ENCODE results near the gene CDPF1. TPM values are rescaled to one million over a fixed set of nuclear protein-coding genes. Genes with fewer than 3 reads are reported as not detected.

CDPF1 gene
- total and polyA plus RNA-seq, 2 experiments from 2014 or later: 12.9 to 14.7 TPM

GRCh38 chr22:46263216-46263590, 13.1 kb upstream of the CDPF1 start, which contains the start of gene PKDREJ:
Gene PKDREJ (minus strand): TSS chr22:46263343. CDS start chr22:46263322, 21 bp downstream.
- Histone ChIP-seq H3K27ac (no peak within 1 kb of the TSS), H3F3A (ENCODE audit: insufficient read depth) (0 out of 2 replicates have a peak, but pooled peaks cover 8% of the 10 kb centered on the region), H4K20me1 (ENCODE audit: insufficient read depth) (no peaks in the 10 kb centered on the region), H3K9me3 (ENCODE audit: low read depth) (no peaks in the 10 kb centered on the region), H3K9me2 (ENCODE audit: insufficient read depth) (no peaks in the 10 kb centered on the region), H2AFZ (peak within 1 kb of the TSS; percentile 56; the same call in 1 of the 2 replicates), H3K27me3 (replicated peaks; ENCODE audit: insufficient read depth) (peaks cover 3% of the 10 kb centered on the region; the same call in 1 of the 2 replicates), H3K79me2 (ENCODE audit: insufficient read depth) (no peaks in the 10 kb centered on the region), H3K4me3 (peak within 1 kb of the TSS; percentile 35; the same call in 1 of the 2 replicates), H3K9ac (no peak within 1 kb of the TSS), H3K4me2 (ENCODE audit: unreplicated experiment) (peak within 1 kb of the TSS; percentile 17), H3K36me3 (ENCODE audit: low read depth) (no peaks in the 10 kb centered on the region), H3K4me1 (ENCODE audit: insufficient read depth) (0 out of 2 replicates have a peak, but pooled peaks cover 3% of the 10 kb centered on the region)
- no peak for TF ChIP-seq EZH2phosphoT487 (IDR thresholded peaks at IDR 0.05; ENCODE audit: insufficient read depth, low read depth)
- TF ChIP-seq EZH2 (IDR thresholded peaks at IDR 0.05; ENCODE audit: insufficient read depth, poor library complexity, severe bottlenecking): no peak
- WGBS, 2 experiments (ENCODE audit: low coverage in 1 of 2, low lambda C conversion rate in 2 of 2, missing lambda C conversion rate in 2 of 2): 27 to 40% methylated on average over 19 to 30 of the region's 30 CpGs
- in situ Hi-C loops (cut with MboI): no loop called here
- DNase-seq: no peak

- H3K27me3 ChIP-seq (replicated peaks; ENCODE audit: insufficient read depth): peaks cover 3% of the 10 kb centered on the region; the same call in 1 of the 2 replicates
- H3K9me2 ChIP-seq (ENCODE audit: insufficient read depth): no peaks in the 10 kb centered on the region
- H3K79me2 ChIP-seq (ENCODE audit: insufficient read depth): no peaks in the 10 kb centered on the region
- no peaks in the 10 kb centered on the region for H4K20me1 ChIP-seq (ENCODE audit: insufficient read depth)
- no peaks in the 10 kb centered on the region for H3K9me3 ChIP-seq (ENCODE audit: low read depth)
- TF ChIP-seq EZH2 (IDR thresholded peaks at IDR 0.05; ENCODE audit: insufficient read depth, poor library complexity, severe bottlenecking): no peak
- H3K4me2 ChIP-seq (ENCODE audit: unreplicated experiment): peak overlapping the region; percentile 17
- DNase-seq: peak; percentile 67
- no peak overlapping the region for H3K9ac ChIP-seq
- in situ Hi-C loops (cut with MboI): no loop called here
- H3K4me1 ChIP-seq (ENCODE audit: insufficient read depth): 0 out of 2 replicates have a peak, but pooled peaks cover 3% of the 10 kb centered on the region
- no peaks in the 10 kb centered on the region for H3K36me3 ChIP-seq (ENCODE audit: low read depth)
- H2AFZ ChIP-seq: peak overlapping the region; percentile 56; the same call in 1 of the 2 replicates
- 17 to 21% methylated on average over 64 to 91 of the region's 109 CpGs for WGBS, 2 experiments (ENCODE audit: low coverage in 1 of 2, low lambda C conversion rate in 2 of 2, missing lambda C conversion rate in 2 of 2)
- peak overlapping the region; percentile 35; the same call in 1 of the 2 replicates for H3K4me3 ChIP-seq
- no peak overlapping the region for H3K27ac ChIP-seq
- H3F3A ChIP-seq (ENCODE audit: insufficient read depth): 0 out of 2 replicates have a peak, but pooled peaks cover 8% of the 10 kb centered on the region
Measured at GRCh38 chr22:46262449-46263215, 12.5 kb upstream of the CDPF1 start.

- no peaks in the 10 kb centered on the region for H3F3A ChIP-seq (ENCODE audit: insufficient read depth)
- H3K36me3 ChIP-seq (ENCODE audit: low read depth): no peaks in the 10 kb centered on the region
- H3K79me2 ChIP-seq (ENCODE audit: insufficient read depth): no peaks in the 10 kb centered on the region
- peaks cover 3% of the 10 kb centered on the region; the same call in 1 of the 2 replicates for H3K27me3 ChIP-seq (replicated peaks; ENCODE audit: insufficient read depth)
- no peaks in the 10 kb centered on the region for H3K4me1 ChIP-seq (ENCODE audit: insufficient read depth)
- 65 to 76% methylated on average over 6 of the region's 6 CpGs for WGBS, 2 experiments (ENCODE audit: low coverage in 1 of 2, low lambda C conversion rate in 2 of 2, missing lambda C conversion rate in 2 of 2)
- no peaks in the 10 kb centered on the region for H3K9me3 ChIP-seq (ENCODE audit: low read depth)
- no peak for DNase-seq
- no peak overlapping the region for H3K9ac ChIP-seq
- H4K20me1 ChIP-seq (ENCODE audit: insufficient read depth): no peaks in the 10 kb centered on the region
- in situ Hi-C loops (cut with MboI): no loop called here
- H3K4me2 ChIP-seq (ENCODE audit: unreplicated experiment): no peak overlapping the region
- H3K27ac ChIP-seq: no peak overlapping the region
- H3K9me2 ChIP-seq (ENCODE audit: insufficient read depth): no peaks in the 10 kb centered on the region
- no peak overlapping the region for H3K4me3 ChIP-seq
- TF ChIP-seq EZH2phosphoT487 (IDR thresholded peaks at IDR 0.05; ENCODE audit: insufficient read depth, low read depth) (no peak), EZH2 (IDR thresholded peaks at IDR 0.05; ENCODE audit: insufficient read depth, poor library complexity, severe bottlenecking) (no peak)
- H2AFZ ChIP-seq: no peak overlapping the region
Measured at GRCh38 chr22:46260038-46260437, 9.9 kb upstream of the CDPF1 start.

GRCh38 chr22:46259374-46259773, 9.3 kb upstream of the CDPF1 start:
- in situ Hi-C loops (cut with MboI): no loop called here
- Histone ChIP-seq H3K27ac (no peak overlapping the region), H3K27me3 (replicated peaks; ENCODE audit: insufficient read depth) (peaks cover 3% of the 10 kb centered on the region; the same call in 1 of the 2 replicates), H3K4me3 (no peak overlapping the region), H2AFZ (no peak overlapping the region), H3K9me2 (ENCODE audit: insufficient read depth) (no peaks in the 10 kb centered on the region), H3F3A (ENCODE audit: insufficient read depth) (no peaks in the 10 kb centered on the region), H3K9me3 (ENCODE audit: low read depth) (no peaks in the 10 kb centered on the region), H4K20me1 (ENCODE audit: insufficient read depth) (no peaks in the 10 kb centered on the region), H3K4me2 (ENCODE audit: unreplicated experiment) (no peak overlapping the region), H3K4me1 (ENCODE audit: insufficient read depth) (no peaks in the 10 kb centered on the region), H3K79me2 (ENCODE audit: insufficient read depth) (no peaks in the 10 kb centered on the region), H3K36me3 (ENCODE audit: low read depth) (no peaks in the 10 kb centered on the region), H3K9ac (no peak overlapping the region)
- WGBS, 2 experiments (ENCODE audit: low coverage in 1 of 2, low lambda C conversion rate in 2 of 2, missing lambda C conversion rate in 2 of 2): 71 to 76% methylated on average over 12 of the region's 12 CpGs
- TF ChIP-seq EZH2 (IDR thresholded peaks at IDR 0.05; ENCODE audit: insufficient read depth, poor library complexity, severe bottlenecking): no peak
- no peak for TF ChIP-seq EZH2phosphoT487 (IDR thresholded peaks at IDR 0.05; ENCODE audit: insufficient read depth, low read depth)
- no peak for DNase-seq

All from GM23248 (cell line).